ENCODE data around the gene BRPF3.

Gene BRPF3

DNA sequence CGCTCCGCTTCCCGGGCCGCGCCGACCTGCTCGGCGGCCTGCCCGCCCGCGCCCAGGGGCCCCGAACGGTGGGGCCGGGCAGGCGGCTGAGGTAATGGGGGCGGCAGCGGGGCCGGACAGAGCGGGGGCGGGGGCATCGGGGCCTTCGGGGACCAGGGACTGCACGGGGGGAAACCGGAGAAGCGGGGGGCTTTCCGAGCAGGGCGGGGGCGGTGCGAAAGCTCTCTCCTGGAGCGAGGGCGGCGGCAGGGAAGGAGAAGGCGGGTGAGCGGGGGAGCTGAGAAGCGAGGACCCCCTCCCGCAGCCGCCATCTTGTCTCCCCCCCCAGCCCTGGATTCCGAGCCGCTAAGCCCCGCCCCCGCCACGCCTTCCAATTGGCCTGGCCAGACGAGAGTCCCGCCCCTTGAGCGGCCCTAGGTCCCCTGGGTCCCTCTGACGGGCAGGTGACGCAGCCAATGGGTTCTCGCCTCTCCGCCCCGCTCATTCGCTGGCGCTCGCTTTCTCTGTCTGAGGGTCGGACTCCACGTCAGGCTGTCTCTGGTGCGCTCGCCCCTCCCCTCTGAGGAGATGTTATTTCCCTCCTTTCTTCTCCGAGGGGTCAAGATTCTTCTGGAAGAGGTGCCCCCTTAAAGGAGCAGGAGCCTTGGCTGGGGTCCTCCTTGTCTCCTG, 470 bp downstream of the BRPF3 start:
- Histone ChIP-seq H3K36me3 (replicated peaks) (peaks cover 15% of the 10 kb centered on the region), H3K27ac (peak overlapping the region; percentile 83), H3K4me3 (ENCODE audit: low read depth, low read length) (peak overlapping the region; percentile 75), H3K27me3 (replicated peaks) (no peaks in the 10 kb centered on the region)
- in situ Hi-C loops (cut with HindIII; ENCODE audit: low pct_ligation_motif_present, low sequenced_read_pairs): no loop called here
- TF ChIP-seq, protein P1, sequence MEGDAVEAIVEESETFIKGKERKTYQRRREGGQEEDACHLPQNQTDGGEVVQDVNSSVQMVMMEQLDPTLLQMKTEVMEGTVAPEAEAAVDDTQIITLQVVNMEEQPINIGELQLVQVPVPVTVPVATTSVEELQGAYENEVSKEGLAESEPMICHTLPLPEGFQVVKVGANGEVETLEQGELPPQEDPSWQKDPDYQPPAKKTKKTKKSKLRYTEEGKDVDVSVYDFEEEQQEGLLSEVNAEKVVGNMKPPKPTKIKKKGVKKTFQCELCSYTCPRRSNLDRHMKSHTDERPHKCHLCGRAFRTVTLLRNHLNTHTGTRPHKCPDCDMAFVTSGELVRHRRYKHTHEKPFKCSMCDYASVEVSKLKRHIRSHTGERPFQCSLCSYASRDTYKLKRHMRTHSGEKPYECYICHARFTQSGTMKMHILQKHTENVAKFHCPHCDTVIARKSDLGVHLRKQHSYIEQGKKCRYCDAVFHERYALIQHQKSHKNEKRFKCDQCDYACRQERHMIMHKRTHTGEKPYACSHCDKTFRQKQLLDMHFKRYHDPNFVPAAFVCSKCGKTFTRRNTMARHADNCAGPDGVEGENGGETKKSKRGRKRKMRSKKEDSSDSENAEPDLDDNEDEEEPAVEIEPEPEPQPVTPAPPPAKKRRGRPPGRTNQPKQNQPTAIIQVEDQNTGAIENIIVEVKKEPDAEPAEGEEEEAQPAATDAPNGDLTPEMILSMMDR (IDR thresholded peaks at IDR 0.05; ENCODE audit: low read depth, low read length, missing control alignments): no peak
- peak; percentile 97 for DNase-seq

DNA sequence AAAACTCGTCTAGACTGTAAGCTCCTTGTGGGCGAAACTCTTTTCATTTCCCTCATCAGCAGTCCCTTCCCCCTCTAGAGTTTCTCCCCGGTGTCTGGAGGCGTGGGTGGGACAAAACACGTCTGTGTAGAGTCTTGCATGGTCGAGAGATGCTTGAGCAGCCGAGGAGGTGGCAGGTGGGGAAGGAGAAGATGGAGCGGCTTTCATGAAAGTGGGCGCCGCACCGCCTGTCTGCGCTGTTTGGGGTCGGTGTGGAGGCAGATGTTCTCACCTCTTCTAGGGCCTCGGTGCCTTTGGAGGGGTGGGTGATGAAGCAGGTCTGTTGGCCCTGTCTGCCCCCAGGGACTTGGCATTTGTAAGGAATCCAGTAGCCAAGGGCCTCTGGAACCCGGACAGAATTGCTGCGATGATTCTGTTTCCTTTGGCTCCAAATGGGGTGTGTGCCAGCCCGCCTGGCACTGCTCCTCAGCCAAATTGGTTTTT, 1.2 kb downstream of the BRPF3 start:
- H3K36me3 ChIP-seq (replicated peaks): peaks cover 20% of the 10 kb centered on the region
- H3K4me3 ChIP-seq (ENCODE audit: low read depth, low read length): peak overlapping the region; percentile 75
- in situ Hi-C loops (cut with HindIII; ENCODE audit: low pct_ligation_motif_present, low sequenced_read_pairs): no loop called here
- DNase-seq: no peak
- TF ChIP-seq, protein P1 (IDR thresholded peaks at IDR 0.05; ENCODE audit: low read depth, low read length, missing control alignments): no peak
- no peaks in the 10 kb centered on the region for H3K27me3 ChIP-seq (replicated peaks)
- H3K27ac ChIP-seq: no peak overlapping the region

DNA sequence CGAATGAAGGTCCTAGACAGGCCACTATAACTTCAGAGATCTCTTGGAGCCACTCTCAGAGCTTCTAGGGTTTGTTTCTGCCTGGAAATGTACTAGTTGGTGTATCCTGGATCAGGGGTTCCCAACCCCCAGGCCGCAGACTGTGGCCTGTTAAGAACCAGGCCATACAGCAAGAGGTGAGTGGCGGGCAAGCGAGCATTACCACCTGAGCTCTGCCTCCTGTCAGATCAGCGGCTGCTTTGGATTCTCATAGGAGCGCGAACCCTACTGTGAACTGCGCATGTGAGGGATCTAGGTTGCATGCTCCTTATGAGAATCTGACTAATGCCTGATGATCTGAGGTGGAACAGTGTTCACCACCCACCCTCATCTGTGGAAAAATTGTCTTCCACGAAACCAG, 2.4 kb downstream of the BRPF3 start:
- DNase-seq: no peak
- H3K4me3 ChIP-seq (ENCODE audit: low read depth, low read length): no peak overlapping the region
- H3K36me3 ChIP-seq (replicated peaks): peaks cover 27% of the 10 kb centered on the region
- H3K27me3 ChIP-seq (replicated peaks): no peaks in the 10 kb centered on the region
- no peak overlapping the region for H3K27ac ChIP-seq
- TF ChIP-seq, protein P1 (IDR thresholded peaks at IDR 0.05; ENCODE audit: low read depth, low read length, missing control alignments): no peak
- in situ Hi-C loops (cut with HindIII; ENCODE audit: low pct_ligation_motif_present, low sequenced_read_pairs): no loop called here

DNA sequence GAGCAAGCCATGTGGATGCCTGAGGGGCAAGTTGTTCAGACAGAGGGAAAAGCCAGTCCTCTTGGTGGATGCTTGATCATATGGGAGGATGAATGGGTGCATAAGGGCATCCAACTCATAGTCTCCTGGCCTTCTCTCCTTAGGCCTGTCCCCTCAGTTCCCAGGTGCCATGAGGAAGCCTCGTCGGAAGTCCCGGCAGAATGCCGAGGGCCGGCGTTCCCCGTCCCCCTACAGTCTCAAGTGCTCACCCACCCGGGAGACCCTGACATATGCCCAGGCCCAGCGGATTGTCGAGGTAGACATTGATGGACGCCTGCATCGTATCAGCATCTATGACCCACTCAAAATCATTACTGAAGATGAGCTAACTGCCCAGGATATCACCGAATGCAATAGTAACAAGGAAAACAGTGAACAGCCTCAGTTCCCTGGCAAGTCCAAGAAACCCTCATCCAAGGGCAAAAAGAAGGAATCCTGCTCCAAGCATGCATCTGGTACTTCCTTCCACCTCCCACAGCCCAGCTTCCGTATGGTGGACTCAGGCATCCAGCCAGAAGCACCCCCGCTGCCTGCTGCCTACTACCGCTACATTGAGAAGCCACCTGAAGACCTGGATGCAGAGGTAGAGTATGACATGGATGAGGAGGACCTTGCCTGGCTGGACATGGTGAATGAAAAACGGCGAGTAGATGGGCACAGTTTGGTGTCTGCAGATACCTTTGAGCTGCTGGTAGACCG, 3.8 kb downstream of the BRPF3 start:
- in situ Hi-C loops (cut with HindIII; ENCODE audit: low pct_ligation_motif_present, low sequenced_read_pairs): no loop called here
- Histone ChIP-seq H3K27me3 (replicated peaks) (no peaks in the 10 kb centered on the region), H3K27ac (no peak overlapping the region), H3K36me3 (replicated peaks) (peaks cover 39% of the 10 kb centered on the region), H3K4me3 (ENCODE audit: low read depth, low read length) (no peak overlapping the region)
- TF ChIP-seq, protein P1 (IDR thresholded peaks at IDR 0.05; ENCODE audit: low read depth, low read length, missing control alignments): no peak
- no peak for DNase-seq

DNA sequence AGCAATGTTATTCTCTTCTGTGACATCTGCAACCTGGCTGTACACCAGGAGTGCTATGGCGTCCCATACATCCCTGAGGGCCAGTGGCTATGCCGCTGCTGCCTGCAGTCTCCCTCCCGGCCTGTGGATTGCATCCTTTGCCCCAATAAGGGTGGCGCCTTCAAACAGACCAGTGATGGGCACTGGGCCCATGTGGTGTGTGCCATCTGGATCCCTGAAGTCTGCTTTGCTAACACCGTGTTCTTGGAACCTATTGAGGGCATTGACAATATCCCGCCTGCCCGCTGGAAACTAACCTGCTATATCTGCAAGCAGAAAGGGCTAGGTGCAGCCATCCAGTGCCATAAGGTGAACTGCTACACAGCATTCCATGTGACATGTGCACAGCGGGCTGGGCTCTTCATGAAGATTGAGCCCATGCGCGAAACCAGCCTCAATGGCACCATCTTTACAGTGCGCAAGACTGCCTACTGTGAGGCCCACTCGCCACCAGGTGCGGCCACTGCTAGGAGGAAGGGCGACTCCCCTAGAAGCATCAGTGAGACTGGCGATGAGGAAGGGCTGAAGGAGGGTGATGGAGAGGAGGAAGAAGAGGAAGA, 4.6 kb downstream of the BRPF3 start:
- H3K27ac ChIP-seq: no peak overlapping the region
- in situ Hi-C loops (cut with HindIII; ENCODE audit: low pct_ligation_motif_present, low sequenced_read_pairs): no loop called here
- TF ChIP-seq, protein P1 (IDR thresholded peaks at IDR 0.05; ENCODE audit: low read depth, low read length, missing control alignments): no peak

More for the DNA sequence above, 4.6 kb downstream of the BRPF3 start:
- Histone ChIP-seq H3K4me3 (ENCODE audit: low read depth, low read length) (no peak overlapping the region), H3K36me3 (replicated peaks) (peaks cover 41% of the 10 kb centered on the region), H3K27me3 (replicated peaks) (no peaks in the 10 kb centered on the region)
- no peak for DNase-seq
